ENCODE measurements around the gene HAUS7. TPM values are rescaled to one million over a fixed set of nuclear protein-coding genes. Genes with fewer than 3 reads are reported as not detected.

Gene HAUS7
- polyA plus RNA-seq, 2 of the 4 experiments (the other 2 are of a cell fraction), result 39.1 to 53.6 TPM

GRCh38 chrX:153434801-153435200 is 35.6 kb downstream of the HAUS7 start (continued):
- no peak for TF ChIP-seq BCL3 (IDR thresholded peaks at IDR 0.05)
- TF ChIP-seq RCOR1 (IDR thresholded peaks at IDR 0.05; ENCODE audit: low read depth, low read length), result no peak

- peaks cover 6% of the 10 kb centered on the region; the same call in 1 of the 3 replicates for H3K9me3 ChIP-seq
- TF ChIP-seq ATOH8 (CRISPR knock-in tag; IDR thresholded peaks at IDR 0.05; ENCODE audit: low read depth) (no peak), HES2 (IDR thresholded peaks at IDR 0.05) (no peak), EHMT2 (IDR thresholded peaks at IDR 0.05; ENCODE audit: low read depth) (no peak), KDM5A (IDR thresholded peaks at IDR 0.05) (no peak), ELK1 (IDR thresholded peaks at IDR 0.05; ENCODE audit: low read depth, low read length) (no peak), HOXB13 (CRISPR knock-in tag; IDR thresholded peaks at IDR 0.05; ENCODE audit: low read depth) (no peak), JUNB (IDR thresholded peaks at IDR 0.05) (no peak), CHD4 (IDR thresholded peaks at IDR 0.05; ENCODE audit: borderline replicate concordance) (no peak), ZFP36 (IDR thresholded peaks at IDR 0.05; ENCODE audit: borderline replicate concordance, partially characterized antibody) (no peak), ESRRA (IDR thresholded peaks at IDR 0.05; ENCODE audit: borderline replicate concordance, low read length) (no peak), MYC (IDR thresholded peaks at IDR 0.05; ENCODE audit: borderline replicate concordance, low read length) (no peak), GATA3 (IDR thresholded peaks at IDR 0.05; ENCODE audit: borderline replicate concordance) (no peak)
Measured at GRCh38 chrX:153433781-153434285, 36.5 kb downstream of the HAUS7 start.

GRCh38 chrX:153433161-153433680 is 37.2 kb downstream of the HAUS7 start:
- ATAC-seq (no peak), FAIRE-seq (no peak), DNase-seq (ENCODE audit: low read depth in 1 of 2, low spot score in 1 of 2) (no peak)
- H3K27ac ChIP-seq, result no peak overlapping the region
- no peaks in the 10 kb centered on the region for H3K4me1 ChIP-seq
- no peak overlapping the region for H3K4me2 ChIP-seq
- peaks cover 6% of the 10 kb centered on the region; the same call in 1 of the 3 replicates for H3K9me3 ChIP-seq
- TF ChIP-seq MYC (IDR thresholded peaks at IDR 0.05; ENCODE audit: borderline replicate concordance, low read length) (no peak), MAX (IDR thresholded peaks at IDR 0.05) (no peak), TP53 (CRISPR knock-in tag; IDR thresholded peaks at IDR 0.05) (no peak), MAFK (IDR thresholded peaks at IDR 0.05; ENCODE audit: partially characterized antibody) (no peak), FOSL2 (IDR thresholded peaks at IDR 0.05) (no peak), FOSL2 (CRISPR knock-in tag; IDR thresholded peaks at IDR 0.05) (no peak), SMC3 (IDR thresholded peaks at IDR 0.05) (no peak), ZSCAN20 (CRISPR knock-in tag; IDR thresholded peaks at IDR 0.05) (no peak), RAD21 (conservative IDR thresholded peaks at IDR 0.05 in 1 of 2, IDR thresholded peaks at IDR 0.05 in 1 of 2) (no peak), HOXB5 (CRISPR knock-in tag; IDR thresholded peaks at IDR 0.05) (no peak), HMGXB4 (CRISPR knock-in tag; IDR thresholded peaks at IDR 0.05; ENCODE audit: borderline replicate concordance) (no peak), ZFP36 (IDR thresholded peaks at IDR 0.05; ENCODE audit: borderline replicate concordance, partially characterized antibody) (no peak), ZC3H11A (IDR thresholded peaks at IDR 0.05) (no peak), EP300 (IDR thresholded peaks at IDR 0.05) (no peak), POLR2A (IDR thresholded peaks at IDR 0.05; ENCODE audit: low read length) (no peak), RARB (CRISPR knock-in tag; IDR thresholded peaks at IDR 0.05) (no peak)
- WGBS (ENCODE audit: missing lambda C conversion rate), result 47% methylated on average over 6 of the region's 12 CpGs
- no peak overlapping the region for H3K4me3 ChIP-seq
- CTCF ChIA-PET, result interaction anchor here (0.6 to 2.6 kb wide), 3 partner anchors 12 to 74 kb away, joined by 3 to 7 read pairs (median 3); partner anchors contain the start of gene HAUS7
- POLR2A ChIA-PET, result no interaction called here

More at GRCh38 chrX:153433781-153434285, 36.5 kb downstream of the HAUS7 start:
- H3K4me2 ChIP-seq, result no peak overlapping the region
- CTCF ChIA-PET, result interaction anchor here (0.6 to 2.6 kb wide), 3 partner anchors 11 to 73 kb away, joined by 3 to 7 read pairs (median 3); partner anchors contain the start of gene HAUS7
- no peak overlapping the region for H3K27ac ChIP-seq
- DNase-seq (ENCODE audit: low read depth in 1 of 2, low spot score in 1 of 2) (no peak), ATAC-seq (no peak), FAIRE-seq (no peak)
- POLR2A ChIA-PET, result no interaction called here
- WGBS (ENCODE audit: missing lambda C conversion rate), result 96% methylated on average over 5 of the region's 17 CpGs
- no peak overlapping the region for H3K4me3 ChIP-seq
- H3K4me1 ChIP-seq, result no peaks in the 10 kb centered on the region

All from A549 (cell line).